ENCODE data around the gene SPOP. TPM values are rescaled to one million over a fixed set of nuclear protein-coding genes. Genes with fewer than 3 reads are reported as not detected.
A peak's percentile ranks its signal among the peaks of the same experiment; 100 is the strongest.
"Not testable (repeated sequence)": the region's sequence is repeated elsewhere in the genome, so short reads cannot be mapped to it uniquely, and the experiment has no call there.

SPOP gene
- total RNA-seq, 6 experiments from 2014 or later, result 53.2 to 60.6 (median 55.6) TPM

DNA sequence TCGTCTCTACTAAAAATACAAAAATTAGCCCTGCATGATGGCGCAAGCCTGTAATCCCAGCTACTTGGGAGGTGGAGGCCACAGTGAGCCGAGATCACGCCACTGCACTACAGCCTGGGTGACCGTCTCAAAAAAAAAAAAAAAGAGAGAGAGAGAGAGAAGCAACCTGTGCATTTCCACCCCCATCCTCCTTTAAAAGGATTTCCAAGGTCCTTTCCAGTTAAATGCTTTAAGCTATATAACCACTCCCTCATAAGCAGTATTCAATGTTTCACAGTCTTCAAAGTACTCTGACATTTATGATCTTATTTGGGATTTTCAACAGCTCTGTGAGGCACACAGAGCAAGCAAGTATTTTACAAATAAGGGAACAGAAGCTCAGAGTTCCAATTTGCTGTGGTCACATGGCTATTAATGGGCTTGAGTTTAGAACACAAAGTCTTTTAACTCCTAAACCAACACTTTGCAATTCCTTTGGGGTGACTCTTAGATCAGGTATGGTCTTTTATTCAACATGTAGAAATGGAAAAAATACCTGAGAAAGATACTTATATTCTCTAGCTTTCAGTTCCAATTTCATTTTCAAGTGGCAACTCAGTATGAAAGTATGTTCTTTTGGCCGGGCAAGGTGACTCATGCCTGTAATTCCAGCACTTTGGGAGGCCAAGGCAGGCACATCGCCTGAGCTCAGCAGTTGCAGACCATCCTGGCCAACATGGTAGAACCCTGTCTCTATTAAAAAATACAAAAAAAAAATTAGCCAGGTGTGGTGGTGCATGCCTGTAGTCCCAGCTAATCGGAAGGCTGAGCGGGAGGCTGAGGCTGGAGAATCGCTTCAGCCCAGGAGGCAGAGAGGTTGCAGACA is 31.3 kb downstream of the SPOP start:
- DNase-seq, result peak; percentile 85
- Mint-ChIP-seq H3K27me3 (ENCODE audit: insufficient read depth) (no peaks in the 10 kb centered on the region), H3K27ac (peak overlapping the region; percentile 88), H3K36me3 (ENCODE audit: low read depth) (no peaks in the 10 kb centered on the region), H3K4me1 (ENCODE audit: low read depth) (peaks cover 59% of the 10 kb centered on the region), H3K9me3 (no peaks in the 10 kb centered on the region), H3K4me3 (peak overlapping the region; percentile 71)
- TF ChIP-seq, protein P1, sequence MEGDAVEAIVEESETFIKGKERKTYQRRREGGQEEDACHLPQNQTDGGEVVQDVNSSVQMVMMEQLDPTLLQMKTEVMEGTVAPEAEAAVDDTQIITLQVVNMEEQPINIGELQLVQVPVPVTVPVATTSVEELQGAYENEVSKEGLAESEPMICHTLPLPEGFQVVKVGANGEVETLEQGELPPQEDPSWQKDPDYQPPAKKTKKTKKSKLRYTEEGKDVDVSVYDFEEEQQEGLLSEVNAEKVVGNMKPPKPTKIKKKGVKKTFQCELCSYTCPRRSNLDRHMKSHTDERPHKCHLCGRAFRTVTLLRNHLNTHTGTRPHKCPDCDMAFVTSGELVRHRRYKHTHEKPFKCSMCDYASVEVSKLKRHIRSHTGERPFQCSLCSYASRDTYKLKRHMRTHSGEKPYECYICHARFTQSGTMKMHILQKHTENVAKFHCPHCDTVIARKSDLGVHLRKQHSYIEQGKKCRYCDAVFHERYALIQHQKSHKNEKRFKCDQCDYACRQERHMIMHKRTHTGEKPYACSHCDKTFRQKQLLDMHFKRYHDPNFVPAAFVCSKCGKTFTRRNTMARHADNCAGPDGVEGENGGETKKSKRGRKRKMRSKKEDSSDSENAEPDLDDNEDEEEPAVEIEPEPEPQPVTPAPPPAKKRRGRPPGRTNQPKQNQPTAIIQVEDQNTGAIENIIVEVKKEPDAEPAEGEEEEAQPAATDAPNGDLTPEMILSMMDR (IDR thresholded peaks at IDR 0.05), result no peak

DNA sequence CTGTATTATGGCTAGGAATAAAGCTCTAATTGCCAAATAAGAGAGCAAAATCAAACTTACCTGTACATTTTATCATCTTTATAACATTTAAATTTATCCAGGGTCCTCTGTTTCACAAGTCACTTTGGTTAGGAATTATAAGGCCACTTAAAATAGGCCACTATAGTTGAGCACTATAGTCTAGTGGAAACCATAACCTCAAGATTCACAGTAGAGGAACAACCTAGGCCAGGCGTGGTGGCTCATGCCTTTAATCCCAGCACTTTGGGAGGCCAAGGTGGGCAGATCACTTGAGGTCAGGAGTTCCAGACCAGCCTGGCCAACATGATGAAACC is 31.9 kb downstream of the SPOP start:
- H3K4me1 Mint-ChIP-seq (ENCODE audit: low read depth), result peaks cover 64% of the 10 kb centered on the region
- not testable (repeated sequence) for DNase-seq; H3K9me3 Mint-ChIP-seq; H3K27me3 Mint-ChIP-seq (ENCODE audit: insufficient read depth); H3K36me3 Mint-ChIP-seq (ENCODE audit: low read depth)
- peak overlapping the region; percentile 88 for H3K27ac Mint-ChIP-seq
- H3K4me3 Mint-ChIP-seq, result peak overlapping the region; percentile 71

DNA sequence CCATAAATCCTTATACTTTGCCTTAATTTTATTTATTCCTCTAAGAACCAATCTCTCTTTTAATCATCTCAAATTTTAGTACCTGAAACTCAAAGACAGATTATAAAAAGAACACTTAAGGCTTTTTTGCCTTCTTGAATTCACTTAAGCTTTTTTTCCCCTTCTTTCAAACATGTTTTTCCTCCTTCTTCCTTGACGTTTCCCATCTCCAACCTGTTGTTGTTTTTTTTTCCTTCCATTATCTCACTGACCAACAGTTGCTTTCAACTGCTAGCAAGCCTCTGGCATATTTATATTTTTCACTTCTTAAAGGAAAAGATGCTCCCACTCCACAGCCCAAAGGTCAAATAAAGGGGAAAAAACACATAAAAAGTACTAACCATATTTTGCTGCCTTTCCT is 32.2 kb downstream of the SPOP start:
- H3K4me3 Mint-ChIP-seq, result peak overlapping the region; percentile 71

DNA sequence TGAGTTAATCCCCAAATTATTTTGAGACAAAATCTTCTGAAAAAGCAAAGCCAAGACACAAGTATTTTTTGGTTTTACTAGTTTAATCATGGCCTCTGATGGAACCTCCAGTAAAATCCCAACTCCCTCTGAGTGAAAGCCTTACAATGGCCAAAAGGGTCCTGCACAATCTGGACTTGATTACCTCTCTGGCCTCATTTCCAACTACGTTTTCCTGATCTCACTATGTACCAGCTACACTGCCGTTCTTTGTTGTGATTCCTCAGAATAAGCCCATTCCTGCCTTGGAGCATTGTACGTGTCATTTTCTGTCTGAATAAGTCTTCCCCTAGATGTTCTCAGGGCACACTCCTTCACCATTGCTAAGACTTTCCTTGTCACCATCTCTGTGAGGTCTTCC is 37.3 kb downstream of the SPOP start:
- Mint-ChIP-seq H3K4me1 (ENCODE audit: low read depth) (peaks cover 78% of the 10 kb centered on the region), H3K4me3 (no peak overlapping the region), H3K36me3 (ENCODE audit: low read depth) (peaks cover 26% of the 10 kb centered on the region), H3K9me3 (no peaks in the 10 kb centered on the region), H3K27ac (peak overlapping the region; percentile 64; the same call in 1 of the 2 replicates), H3K27me3 (ENCODE audit: insufficient read depth) (no peaks in the 10 kb centered on the region; the same call in 1 of the 2 replicates)
- no peak for DNase-seq
- TF ChIP-seq, protein P1 (IDR thresholded peaks at IDR 0.05), result no peak

More for the DNA sequence above, 32.2 kb downstream of the SPOP start:
- H3K27me3 Mint-ChIP-seq (ENCODE audit: insufficient read depth), result no peaks in the 10 kb centered on the region; the same call in 1 of the 2 replicates
- H3K27ac Mint-ChIP-seq, result peak overlapping the region; percentile 88
- TF ChIP-seq, protein P1 (IDR thresholded peaks at IDR 0.05), result no peak
- H3K4me1 Mint-ChIP-seq (ENCODE audit: low read depth), result peaks cover 68% of the 10 kb centered on the region
- no peaks in the 10 kb centered on the region for H3K9me3 Mint-ChIP-seq
- no peak for DNase-seq
- peaks cover 8% of the 10 kb centered on the region for H3K36me3 Mint-ChIP-seq (ENCODE audit: low read depth)

DNA sequence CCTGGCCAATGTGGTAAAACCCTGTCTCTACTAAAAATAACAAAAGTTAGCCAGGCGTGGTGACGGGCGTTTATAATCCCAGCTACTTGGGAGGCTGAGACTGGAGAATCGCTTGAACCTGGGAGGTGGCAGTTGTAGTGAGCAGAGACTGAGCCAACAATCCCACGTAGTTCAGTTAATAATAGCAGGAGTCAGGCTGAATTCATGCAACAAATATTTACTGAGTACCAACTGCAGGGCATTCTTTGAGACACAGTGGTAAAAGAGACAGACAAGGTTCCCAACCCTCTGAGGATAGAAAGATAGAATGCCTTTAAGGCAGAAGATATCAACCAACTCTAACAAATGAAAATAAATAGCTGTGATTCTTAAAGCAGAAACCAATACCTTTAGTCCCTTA is 39.1 kb downstream of the SPOP start:
- Mint-ChIP-seq H3K9me3 (no peaks in the 10 kb centered on the region), H3K4me1 (ENCODE audit: low read depth) (peaks cover 79% of the 10 kb centered on the region), H3K4me3 (no peak overlapping the region), H3K27me3 (ENCODE audit: insufficient read depth) (no peaks in the 10 kb centered on the region; the same call in 1 of the 2 replicates), H3K27ac (peak overlapping the region; percentile 48), H3K36me3 (ENCODE audit: low read depth) (peaks cover 26% of the 10 kb centered on the region)
- DNase-seq, result peak; percentile 26
- TF ChIP-seq, protein P1 (IDR thresholded peaks at IDR 0.05), result no peak

DNA sequence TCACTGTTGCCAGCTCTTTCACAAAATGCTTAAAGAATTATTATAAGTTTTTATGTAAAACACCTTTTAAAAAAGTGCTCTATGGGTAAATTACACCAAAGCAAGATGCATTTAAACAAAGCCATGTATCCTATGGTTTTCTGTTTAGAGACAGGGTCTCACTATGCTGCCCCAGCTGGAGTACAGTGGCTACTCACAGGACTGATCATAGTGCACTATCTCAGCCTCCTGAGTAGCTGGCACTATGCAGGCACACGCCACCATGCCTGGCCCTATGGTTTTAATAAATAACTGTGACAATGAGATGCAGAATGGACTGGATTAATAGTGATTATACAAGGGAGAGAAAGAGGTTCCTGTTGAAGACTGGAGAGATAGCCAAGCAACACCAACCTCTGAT is 40.2 kb downstream of the SPOP start:
- H3K4me1 Mint-ChIP-seq (ENCODE audit: low read depth), result peaks cover 80% of the 10 kb centered on the region
- H3K4me3 Mint-ChIP-seq, result no peak overlapping the region
- peak overlapping the region; percentile 77 for H3K27ac Mint-ChIP-seq
- DNase-seq, result no peak
- no peaks in the 10 kb centered on the region; the same call in 1 of the 2 replicates for H3K27me3 Mint-ChIP-seq (ENCODE audit: insufficient read depth)
- H3K9me3 Mint-ChIP-seq, result no peaks in the 10 kb centered on the region
- TF ChIP-seq, protein P1 (IDR thresholded peaks at IDR 0.05), result no peak
- peaks cover 26% of the 10 kb centered on the region for H3K36me3 Mint-ChIP-seq (ENCODE audit: low read depth)
